Mesenchymal stem cell (in vitro differentiated cells and primary cell): ENCODE measurements around the gene UFD1.

ENCODE experiments used
- DNase-seq: peaks from one replicate; pipeline ENCODE4 v3.0.0-alpha.2; 2013
- H2AFZ ChIP-seq: one replicate; pipeline ENCODE4 v1.6.1; 2013; ENCODE audit warnings: low read depth, mild to moderate bottlenecking, control low read depth, inconsistent platforms, low read length, moderate library complexity
- H2AK5ac ChIP-seq: 2 replicates; pipeline ENCODE4 v1.6.1; 2013; ENCODE audit warnings: low read length, moderate library complexity, mild to moderate bottlenecking, inconsistent platforms; ENCODE audit not compliant: severe bottlenecking
- H2BK120ac ChIP-seq: one replicate; pipeline ENCODE4 v1.6.1; 2013; ENCODE audit warnings: low read depth, mild to moderate bottlenecking, inconsistent platforms, low read length, moderate library complexity
- H2BK12ac ChIP-seq, 2 experiments: one replicate each; pipeline ENCODE4 v1.6.1; 2013; ENCODE audit warnings: inconsistent platforms in 2 of 2, low read length in 2 of 2, mild to moderate bottlenecking in 2 of 2, moderate library complexity in 2 of 2, control low read depth in 1 of 2
- H2BK15ac ChIP-seq: one replicate; pipeline ENCODE4 v1.6.1; 2013; ENCODE audit warnings: mild to moderate bottlenecking, low read depth, inconsistent platforms; ENCODE audit not compliant: poor library complexity, severe bottlenecking
- H2BK5ac ChIP-seq: 2 replicates; pipeline ENCODE4 v1.6.1; 2013; ENCODE audit warnings: low read depth, mild to moderate bottlenecking, low read length, control low read depth, inconsistent platforms; ENCODE audit not compliant: poor library complexity, severe bottlenecking
- H3K14ac ChIP-seq, 2 experiments: one replicate each; pipeline ENCODE4 v1.6.1; 2013; ENCODE audit warnings: inconsistent platforms in 2 of 2, low read length in 2 of 2, control low read depth in 1 of 2, mild to moderate bottlenecking in 1 of 2, moderate library complexity in 1 of 2
- H3K18ac ChIP-seq, 2 experiments: one replicate each; pipeline ENCODE4 v1.6.1; 2013; ENCODE audit warnings: inconsistent platforms in 2 of 2, low read length in 2 of 2, control low read depth in 1 of 2, low read depth in 1 of 2, mild to moderate bottlenecking in 1 of 2
- H3K23ac ChIP-seq, 2 experiments: one replicate each; pipeline ENCODE4 v1.6.1; 2013; ENCODE audit warnings: inconsistent platforms in 2 of 2, low read length in 2 of 2, mild to moderate bottlenecking in 2 of 2, moderate library complexity in 2 of 2, control low read depth in 1 of 2
- H3K27ac ChIP-seq: 2 replicates; pipeline ENCODE4 v1.5.1; 2013; ENCODE audit warnings: mild to moderate bottlenecking, moderate library complexity, low read length, control low read depth, inconsistent platforms; ENCODE audit not compliant: poor library complexity, severe bottlenecking
- H3K27me3 ChIP-seq, 2 experiments: 2 replicates each; pipeline versions ENCODE4 v1.6.1 to v1.7.0; 2013; ENCODE audit warnings: low read length in 2 of 2, mild to moderate bottlenecking in 2 of 2, moderate library complexity in 2 of 2, control low read depth in 1 of 2, inconsistent platforms in 1 of 2; ENCODE audit not compliant: control insufficient read depth in 1 of 2, insufficient read depth in 1 of 2
- H3K36me3 ChIP-seq, 2 experiments: 2 replicates each; pipeline versions ENCODE4 v1.6.1 to v1.7.0; 2013; ENCODE audit warnings: low read length in 2 of 2, control low read depth in 1 of 2, inconsistent platforms in 1 of 2, low read depth in 1 of 2, mild to moderate bottlenecking in 1 of 2; ENCODE audit not compliant: insufficient read depth in 2 of 2, control insufficient read depth in 1 of 2
- H3K4ac ChIP-seq, 2 experiments: one replicate each; pipeline ENCODE4 v1.6.1; 2013; ENCODE audit warnings: inconsistent platforms in 2 of 2, low read length in 2 of 2, mild to moderate bottlenecking in 2 of 2, moderate library complexity in 2 of 2, control low read depth in 1 of 2, low read depth in 1 of 2
- H3K4me1 ChIP-seq: 2 replicates; pipeline ENCODE4 v1.6.1; 2013; ENCODE audit warnings: low read depth, low read length, control low read depth; ENCODE audit not compliant: control insufficient read depth, insufficient read depth
- H3K4me2 ChIP-seq: 2 replicates; pipeline ENCODE4 v1.6.1; 2013; ENCODE audit warnings: low read length, mild to moderate bottlenecking, inconsistent platforms; ENCODE audit not compliant: poor library complexity, severe bottlenecking
- H3K4me3 ChIP-seq, 2 experiments: 2 replicates each; pipeline versions ENCODE4 v1.5.1 to v1.7.0; 2013; ENCODE audit warnings: low read length in 2 of 2, mild to moderate bottlenecking in 2 of 2, control low read depth in 1 of 2, low read depth in 1 of 2; ENCODE audit not compliant: insufficient read depth in 1 of 2
- H3K79me1 ChIP-seq: replicated peaks from 2 replicates; pipeline ENCODE4 v1.6.1; 2013; ENCODE audit warnings: mild to moderate bottlenecking, control low read depth, low read length, inconsistent platforms; ENCODE audit not compliant: poor library complexity, severe bottlenecking
- H3K9ac ChIP-seq: 2 replicates; pipeline ENCODE4 v1.7.0; 2013; ENCODE audit warnings: mild to moderate bottlenecking, low read length, moderate library complexity
- H3K9me3 ChIP-seq: 2 replicates; pipeline ENCODE4 v1.7.0; 2013; ENCODE audit warnings: mild to moderate bottlenecking, low read length; ENCODE audit not compliant: control insufficient read depth
- H4K8ac ChIP-seq: one replicate; pipeline ENCODE4 v1.6.1; 2013; ENCODE audit warnings: inconsistent platforms, mild to moderate bottlenecking, low read length, moderate library complexity
- H4K91ac ChIP-seq: one replicate; pipeline ENCODE4 v1.6.1; 2013; ENCODE audit warnings: mild to moderate bottlenecking, low read length, inconsistent platforms
- WGBS: methylation state at CpG from one replicate; pipeline ENCODE4 v1.1.7; 2013; ENCODE audit warnings: mixed read lengths; 5-methylcytosine and 5-hydroxymethylcytosine counted together

The UFD1 gene

GRCh38 chr22:19520566-19521305 is 41.7 kb upstream of the UFD1 start:
- Histone ChIP-seq H3K36me3 (peaks cover 0 to 9% of the 10 kb centered on the region in 2 experiments), H3K9ac (no peak overlapping the region), H2AK5ac (no peak overlapping the region), H2AFZ (no peak overlapping the region), H3K27me3 (peaks cover 34 to 41% of the 10 kb centered on the region in 2 experiments), H3K4me3 (no peak overlapping the region), H2BK15ac (no peak overlapping the region), H3K4me2 (no peak overlapping the region), H3K23ac (no peak overlapping the region), H3K79me1 (no peaks in the 10 kb centered on the region), H3K14ac (no peak overlapping the region), H2BK120ac (no peak overlapping the region), H3K9me3 (no peaks in the 10 kb centered on the region), H4K8ac (no peak overlapping the region), H3K4me1 (peaks cover 17% of the 10 kb centered on the region), H2BK5ac (no peak overlapping the region), H3K4ac (no peak overlapping the region), H2BK12ac (no peak overlapping the region), H4K91ac (no peak overlapping the region), H3K18ac (no peak overlapping the region), H3K27ac (no peak overlapping the region)
- 94% methylated on average over 10 of the region's 10 CpGs for WGBS
- DNase-seq: no peak

GRCh38 chr22:19520007-19520406 is 41.0 kb upstream of the UFD1 start:
- Histone ChIP-seq H3K27ac (no peak overlapping the region), H2AK5ac (no peak overlapping the region), H2AFZ (no peak overlapping the region), H3K23ac (no peak overlapping the region), H4K91ac (no peak overlapping the region), H2BK5ac (no peak overlapping the region), H3K9ac (no peak overlapping the region), H2BK120ac (no peak overlapping the region), H3K36me3 (peaks cover 0 to 12% of the 10 kb centered on the region in 2 experiments), H2BK12ac (no peak overlapping the region), H3K4me3 (no peak overlapping the region), H3K4me2 (no peak overlapping the region), H3K79me1 (no peaks in the 10 kb centered on the region), H3K14ac (no peak overlapping the region), H3K4me1 (peaks cover 17% of the 10 kb centered on the region), H3K9me3 (no peaks in the 10 kb centered on the region), H3K18ac (no peak overlapping the region), H2BK15ac (no peak overlapping the region), H3K27me3 (peaks cover 26 to 33% of the 10 kb centered on the region in 2 experiments), H3K4ac (no peak overlapping the region), H4K8ac (no peak overlapping the region)
- DNase-seq: no peak
- WGBS: over 99% methylated on average over 6 of the region's 6 CpGs

DNA sequence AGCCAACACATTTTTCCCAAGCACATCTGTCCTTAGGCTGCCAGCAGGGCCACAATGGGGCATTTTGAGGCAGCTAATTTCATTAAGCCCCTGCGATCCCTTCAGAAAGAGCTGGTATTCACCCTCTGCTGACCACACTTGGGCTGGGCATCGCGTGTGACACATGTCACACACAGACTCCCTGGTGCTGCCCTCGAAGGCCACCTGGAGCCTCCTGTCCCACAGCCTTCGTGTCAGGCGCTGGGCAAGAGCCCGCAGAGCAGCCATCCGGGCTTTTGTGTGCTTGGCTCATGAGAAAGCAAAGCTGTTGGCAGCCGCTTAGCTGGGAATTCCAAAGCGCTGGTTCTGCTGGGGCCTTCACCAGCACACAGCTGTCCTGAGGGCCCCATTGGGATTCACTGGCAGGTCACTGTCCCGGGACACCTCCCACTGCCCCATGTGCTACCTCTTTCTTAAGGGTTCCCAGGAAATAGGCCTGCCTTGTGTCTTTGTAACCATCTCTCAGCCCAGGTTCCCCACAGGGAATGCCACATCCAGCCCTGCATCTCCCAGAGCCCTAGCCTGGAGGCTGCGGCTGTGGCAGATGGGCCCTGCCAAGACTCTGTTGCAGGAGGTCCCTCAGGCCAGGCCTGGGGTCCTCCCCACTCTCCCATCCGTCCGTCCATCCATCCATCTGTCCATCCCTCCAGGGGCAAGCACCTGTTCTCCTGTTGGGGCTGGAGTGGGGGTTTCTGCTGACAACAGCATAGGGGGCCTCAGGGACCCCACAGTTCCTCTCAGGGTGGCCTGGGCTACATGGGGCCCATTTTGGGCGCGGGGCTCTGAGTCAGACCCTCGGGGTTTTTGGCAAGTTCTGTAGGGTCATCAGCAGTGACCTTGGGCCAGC is 40.3 kb upstream of the UFD1 start:
- Histone ChIP-seq H3K27me3 (peaks cover 19 to 27% of the 10 kb centered on the region in 2 experiments), H4K8ac (no peak overlapping the region), H2BK120ac (no peak overlapping the region), H2BK15ac (no peak overlapping the region), H3K23ac (no peak overlapping the region), H3K4me1 (peaks cover 14% of the 10 kb centered on the region), H3K4me3 (no peak overlapping the region), H3K27ac (no peak overlapping the region), H3K4ac (no peak overlapping the region), H3K18ac (no peak overlapping the region), H4K91ac (no peak overlapping the region), H3K36me3 (peaks cover 0 to 16% of the 10 kb centered on the region in 2 experiments), H2AK5ac (no peak overlapping the region), H2BK12ac (no peak overlapping the region), H3K79me1 (no peaks in the 10 kb centered on the region), H2BK5ac (no peak overlapping the region), H3K9ac (no peak overlapping the region), H2AFZ (no peak overlapping the region), H3K14ac (no peak overlapping the region), H3K9me3 (no peaks in the 10 kb centered on the region), H3K4me2 (no peak overlapping the region)
- WGBS: 96% methylated on average over 17 of the region's 17 CpGs
- no peak for DNase-seq

- Histone ChIP-seq H3K4me1 (peaks cover 7% of the 10 kb centered on the region), H3K4me2 (no peak overlapping the region), H3K4ac (no peak overlapping the region), H3K9me3 (peaks cover 5% of the 10 kb centered on the region), H2BK12ac (no peak overlapping the region), H2AFZ (no peak overlapping the region), H3K18ac (no peak overlapping the region), H3K27me3 (peaks cover 14 to 20% of the 10 kb centered on the region in 2 experiments), H4K8ac (no peak overlapping the region), H3K23ac (no peak overlapping the region), H2BK15ac (no peak overlapping the region), H3K9ac (no peak overlapping the region), H2BK120ac (no peak overlapping the region), H4K91ac (no peak overlapping the region), H3K4me3 (no peak overlapping the region), H3K14ac (no peak overlapping the region), H2BK5ac (no peak overlapping the region), H3K27ac (no peak overlapping the region), H3K79me1 (no peaks in the 10 kb centered on the region), H3K36me3 (peaks cover 0 to 19% of the 10 kb centered on the region in 2 experiments), H2AK5ac (no peak overlapping the region)
- WGBS: 94% methylated on average over 10 of the region's 10 CpGs
- DNase-seq: no peak
These were observed 39.6 kb upstream of the UFD1 start for GRCh38 chr22:19518635-19519034.
